HuH-7.5 (cell line): ENCODE measurements around the gene WDR6.

Experiments
- DNase-seq: peaks from one replicate; pipeline ENCODE4 v3.0.0; 2011; ENCODE audit warnings: low spot score

Gene WDR6

GRCh38 chr3:49013738-49014660 is 6.8 kb downstream of the WDR6 start:
- peak; percentile 79 for DNase-seq

DNA sequence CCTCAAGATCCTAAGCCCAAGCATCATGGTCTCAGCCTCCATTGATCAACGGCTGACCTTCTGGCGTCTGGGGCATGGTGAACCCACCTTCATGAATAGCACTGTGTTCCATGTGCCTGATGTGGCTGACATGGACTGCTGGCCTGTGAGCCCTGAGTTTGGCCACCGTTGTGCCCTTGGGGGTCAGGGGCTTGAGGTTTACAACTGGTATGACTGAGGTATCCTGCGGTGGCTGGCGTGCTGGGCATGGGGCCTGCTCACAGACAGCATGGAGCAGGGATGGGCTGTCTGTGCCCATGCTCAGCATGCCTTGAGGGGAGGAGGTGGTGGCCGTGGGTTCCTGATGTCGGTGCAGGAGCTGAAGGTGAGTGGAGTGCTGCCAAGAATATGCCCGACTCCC is 7.9 kb downstream of the WDR6 start:
- no peak for DNase-seq

DNA sequence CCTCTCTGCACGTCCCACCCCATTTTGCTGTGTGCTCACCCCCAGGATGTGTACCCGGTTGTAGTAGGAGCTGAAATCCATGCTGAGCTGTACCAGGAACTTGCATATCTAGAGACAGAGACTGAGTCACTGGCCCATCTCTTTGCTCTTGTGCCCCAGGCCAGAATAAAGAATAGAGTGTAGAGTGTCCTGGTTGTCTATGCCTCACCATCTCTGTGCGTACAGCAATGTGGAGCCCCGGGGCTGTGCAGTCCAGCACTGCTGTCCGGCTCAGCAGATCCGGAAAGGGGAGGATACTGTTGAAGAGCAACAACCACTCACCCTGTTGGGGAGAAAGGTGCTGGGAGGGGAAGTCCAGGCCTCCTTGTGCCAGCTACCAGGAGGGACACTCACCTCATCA is 8.6 kb downstream of the WDR6 start:
- DNase-seq: no peak

DNA sequence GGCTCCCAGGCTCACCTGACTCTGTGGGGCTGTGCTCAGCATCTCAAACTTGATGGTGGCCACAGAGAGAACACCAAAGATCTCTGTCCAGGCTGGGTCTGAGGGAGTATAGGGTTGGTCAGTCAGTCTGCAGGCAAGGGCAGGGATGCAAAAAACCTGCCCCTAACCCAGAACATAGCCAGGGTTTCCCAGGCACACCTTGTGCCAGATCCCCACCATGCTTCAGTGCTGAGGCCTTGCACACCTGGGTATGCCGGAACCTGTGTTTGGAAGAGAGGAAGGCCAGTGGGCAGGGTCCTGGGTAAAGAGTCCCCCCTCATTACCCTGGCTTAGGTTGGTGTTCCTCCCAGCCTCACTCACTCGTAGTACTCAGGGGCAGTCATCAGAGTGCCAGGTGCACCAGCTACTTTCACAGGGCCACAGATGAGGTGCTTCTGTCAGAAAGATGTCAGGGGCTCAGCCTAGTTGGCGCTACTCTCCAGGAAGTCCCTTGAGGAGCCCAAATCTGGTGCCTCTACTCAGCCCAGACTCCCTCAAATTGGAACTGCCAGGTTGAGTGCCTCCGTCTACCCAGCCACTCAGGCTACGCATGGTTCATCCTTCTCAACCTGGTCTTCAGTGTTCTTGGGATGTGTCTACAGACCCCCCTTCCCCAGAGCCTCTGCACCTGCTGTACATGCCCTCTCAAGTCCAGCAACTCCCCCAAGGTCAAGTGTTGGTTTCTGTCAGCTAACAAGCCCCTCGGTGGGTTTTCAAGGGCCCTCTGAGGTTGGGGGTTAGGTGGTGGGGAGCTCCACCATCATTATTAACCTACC is 9.4 kb downstream of the WDR6 start:
- DNase-seq: no peak

GRCh38 chr3:49017229-49017970 is 10.2 kb downstream of the WDR6 start:
- DNase-seq: no peak

GRCh38 chr3:49017971-49018706 is 10.9 kb downstream of the WDR6 start, which contains the start of gene DALRD3:
TSS of gene DALRD3 (minus strand) at chr3:49018580. CDS start at chr3:49018564, 16 bp downstream.
- DNase-seq: peak; percentile 85

DNA sequence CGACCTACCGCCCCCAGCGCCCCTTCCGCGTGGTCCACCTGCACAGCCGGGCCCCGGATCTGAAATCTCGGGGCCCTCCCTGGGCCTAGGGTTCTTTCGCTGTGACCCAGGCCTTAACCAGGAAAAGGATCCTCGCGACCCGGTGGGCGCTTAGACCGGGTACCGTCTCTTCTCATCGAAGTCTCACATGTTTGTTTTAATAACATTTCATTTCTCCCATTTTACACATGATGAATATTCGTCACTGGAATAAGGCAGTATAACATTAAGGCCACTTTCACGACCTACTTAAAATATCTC is 11.5 kb downstream of the WDR6 start:
- no peak for DNase-seq

DNA sequence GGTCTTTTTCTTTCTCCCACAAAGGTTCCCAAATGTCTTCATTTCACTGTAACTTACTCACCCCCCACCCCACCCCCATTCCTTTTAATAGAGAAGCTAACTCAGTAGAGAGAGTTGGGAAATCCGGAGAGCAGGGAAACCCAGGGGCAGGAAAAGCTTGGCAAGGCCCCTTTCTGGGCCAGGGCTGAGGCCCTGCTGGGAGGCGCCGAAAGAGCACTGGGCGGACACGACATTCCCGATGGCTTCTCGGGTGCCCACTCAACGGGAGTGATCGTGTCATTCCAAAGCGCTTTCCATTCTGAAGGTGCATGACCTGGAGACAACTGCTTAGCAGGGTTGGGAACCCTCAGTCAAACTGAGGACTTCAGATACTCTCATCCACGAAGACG is 12.7 kb downstream of the WDR6 start:
- DNase-seq: no peak

DNA sequence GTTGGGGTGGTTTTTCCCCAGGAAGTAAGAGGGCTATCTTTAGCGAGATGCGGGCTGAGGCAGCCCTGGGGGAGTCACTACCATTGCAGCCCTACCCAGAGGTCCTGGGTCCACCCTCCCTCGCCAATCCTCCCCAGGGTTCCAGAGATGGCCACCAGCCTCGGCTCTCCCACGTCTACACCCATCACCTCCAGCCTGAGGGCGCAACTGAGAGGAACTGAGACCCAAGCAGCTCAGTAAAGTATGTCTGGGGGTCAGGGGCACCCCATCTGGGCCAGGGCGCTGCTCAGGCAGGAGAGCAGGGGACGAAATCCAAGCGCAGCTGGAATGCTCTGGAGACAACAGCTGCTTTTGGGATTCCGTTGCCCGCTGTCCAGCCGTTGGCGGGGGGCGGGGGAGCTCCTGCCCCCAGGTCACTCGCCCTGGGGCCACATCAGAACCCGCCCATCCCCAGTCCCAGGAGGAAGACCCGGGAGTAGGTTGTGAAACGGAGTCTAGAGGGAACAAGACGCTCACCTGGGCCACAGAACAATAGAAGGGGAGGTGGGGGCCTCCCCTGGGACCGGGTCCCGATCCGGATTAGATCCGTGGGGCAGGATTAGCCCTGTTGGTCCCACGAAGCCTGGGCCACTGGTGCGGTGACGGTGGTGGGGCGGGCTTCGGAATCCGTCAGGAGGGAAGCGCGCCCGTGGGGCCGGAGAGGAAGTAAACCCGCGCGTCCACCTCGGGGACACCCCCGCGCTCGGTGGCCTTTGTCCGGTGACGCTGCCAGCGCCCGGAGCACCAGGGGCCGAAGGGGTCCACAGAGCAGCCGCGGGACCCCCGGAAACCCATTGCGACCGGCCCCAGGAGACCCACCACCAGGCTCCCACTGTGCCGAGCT is 13.4 kb downstream of the WDR6 start:
- peak; percentile 68 for DNase-seq

DNA sequence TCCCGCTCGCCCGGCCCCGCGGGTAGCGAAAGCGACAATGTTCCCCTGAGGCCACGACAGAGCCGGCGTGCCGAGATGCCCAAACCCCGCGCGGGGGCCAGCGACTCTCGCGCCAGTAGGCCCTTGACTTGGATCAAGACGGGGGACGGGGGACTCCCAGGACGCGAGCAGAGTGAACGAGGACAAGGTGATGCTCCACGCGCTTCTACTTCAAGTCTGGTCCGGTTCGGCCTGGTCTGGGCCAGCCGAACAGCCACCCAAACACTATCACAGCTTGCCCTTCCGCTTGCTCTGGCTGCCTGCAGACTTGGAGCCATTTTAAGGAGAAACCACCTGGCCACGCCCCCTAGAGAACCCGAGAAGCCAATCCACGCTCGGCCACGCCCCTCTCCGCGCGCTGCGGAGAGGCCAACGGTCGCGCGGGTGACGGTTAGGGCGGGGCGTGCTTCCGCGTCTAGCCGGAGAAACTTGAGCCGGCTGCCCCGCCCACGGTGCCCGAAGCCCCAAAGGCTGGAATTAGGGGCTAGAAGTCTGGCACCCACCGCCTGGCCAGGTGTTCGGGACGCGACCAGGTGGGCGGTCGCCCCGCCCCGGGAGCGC is 14.1 kb downstream of the WDR6 start:
- DNase-seq: peak; percentile 95

- peak; percentile 92 for DNase-seq
Measured at GRCh38 chr3:49021813-49022687, 14.9 kb downstream of the WDR6 start, which contains the start of gene NDUFAF3. TSS of gene NDUFAF3 (plus strand) at chr3:49022121. CDS start at chr3:49022145, 24 bp downstream.

DNA sequence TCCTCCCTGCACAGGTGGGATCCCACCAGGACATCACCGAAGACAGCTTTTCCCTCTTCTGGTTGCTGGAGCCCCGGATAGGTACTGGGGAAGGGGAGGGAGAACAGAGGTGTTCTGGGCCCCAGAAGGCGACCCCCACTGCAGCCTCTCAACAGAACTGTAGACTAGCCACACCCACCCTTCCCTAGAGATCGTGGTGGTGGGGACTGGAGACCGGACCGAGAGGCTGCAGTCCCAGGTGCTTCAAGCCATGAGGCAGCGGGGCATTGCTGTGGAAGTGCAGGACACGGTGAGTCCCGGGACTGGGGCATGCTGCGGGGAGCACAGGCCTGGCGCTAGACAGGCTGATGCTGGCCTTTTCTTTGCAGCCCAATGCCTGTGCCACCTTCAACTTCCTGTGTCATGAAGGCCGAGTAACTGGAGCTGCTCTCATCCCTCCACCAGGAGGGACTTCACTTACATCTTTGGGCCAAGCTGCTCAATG is 15.5 kb downstream of the WDR6 start:
- DNase-seq: no peak

GRCh38 chr3:49023775-49024174 is 16.6 kb downstream of the WDR6 start:
- DNase-seq: no peak

- DNase-seq: no peak
Measured at GRCh38 chr3:49024449-49024848, 17.3 kb downstream of the WDR6 start.

GRCh38 chr3:49025005-49025792 is 18.0 kb downstream of the WDR6 start:
- DNase-seq: no peak

DNA sequence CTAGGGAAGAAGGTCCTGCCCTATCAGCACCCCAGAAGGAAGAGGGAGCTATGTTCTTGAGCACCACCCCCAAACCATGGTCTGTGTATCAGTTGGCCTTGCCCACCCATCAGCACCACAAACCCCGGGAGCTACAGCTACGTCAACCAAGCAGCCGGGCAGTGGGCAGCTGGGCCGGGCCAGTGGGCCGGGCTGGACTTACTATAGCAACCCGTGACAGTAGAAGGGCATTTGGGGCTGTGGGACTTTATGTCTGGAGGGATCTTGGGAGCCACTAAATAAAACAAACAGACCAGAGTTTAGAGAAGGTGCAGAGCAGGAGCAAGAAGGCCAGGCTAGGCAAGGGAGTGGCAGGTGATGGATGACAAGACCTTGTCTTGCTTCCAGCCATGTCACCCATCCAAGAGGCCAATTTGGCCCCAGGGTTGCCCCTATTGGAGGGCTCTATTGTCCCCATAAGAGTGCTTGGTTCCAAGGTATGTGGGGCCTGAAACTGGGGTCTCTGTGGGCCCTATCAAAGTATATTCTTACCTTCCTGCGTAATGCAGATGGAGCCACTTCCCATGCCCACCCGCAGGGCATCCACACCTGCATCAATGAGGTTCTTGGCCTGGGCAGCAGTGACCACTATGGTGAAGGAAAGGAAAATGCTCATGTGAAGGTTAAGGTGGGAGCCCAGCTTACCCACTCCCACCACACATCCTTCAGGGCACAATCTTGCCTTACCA is 18.8 kb downstream of the WDR6 start:
- DNase-seq: no peak

DNA sequence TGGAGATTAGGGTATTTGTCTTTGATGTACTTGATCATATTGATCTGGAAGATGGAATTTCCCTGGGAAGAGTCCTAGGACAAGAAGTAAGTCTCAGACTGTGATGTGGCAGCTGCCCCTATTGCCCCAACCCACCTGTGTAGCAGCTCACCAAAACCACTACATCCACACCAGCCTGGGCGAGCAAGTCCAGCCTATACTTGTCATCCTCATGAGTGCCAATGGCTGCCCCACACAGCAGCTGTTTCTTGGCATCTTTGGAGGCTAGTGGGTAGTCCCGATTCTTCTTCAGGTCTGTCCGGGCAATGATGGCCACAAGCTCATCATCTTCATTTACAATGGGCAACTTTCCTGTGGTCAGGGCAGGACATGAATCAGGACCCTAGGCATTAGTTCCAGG is 19.3 kb downstream of the WDR6 start:
- DNase-seq: no peak

DNA sequence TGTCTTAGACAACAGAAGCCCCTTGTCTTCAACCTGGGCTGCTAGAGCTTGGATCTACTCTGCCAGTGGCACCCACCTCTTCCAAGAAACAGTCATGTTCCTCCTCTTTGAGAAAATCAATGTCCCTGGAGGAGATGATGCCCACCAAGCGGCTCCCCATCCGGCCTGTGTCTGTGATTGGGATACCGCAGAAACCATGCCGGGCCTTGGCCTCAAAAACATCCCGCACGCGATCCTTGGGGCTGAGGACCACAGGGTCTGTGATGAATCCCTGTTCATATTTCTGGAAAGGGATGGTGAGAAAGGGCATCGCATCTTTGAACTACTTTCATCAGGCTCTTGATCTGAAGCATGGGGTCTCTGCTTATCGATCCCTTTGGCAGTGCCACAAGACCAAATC is 20.4 kb downstream of the WDR6 start:
- no peak for DNase-seq
